Measurements from ENCODE around the gene GYS2.

DNA sequence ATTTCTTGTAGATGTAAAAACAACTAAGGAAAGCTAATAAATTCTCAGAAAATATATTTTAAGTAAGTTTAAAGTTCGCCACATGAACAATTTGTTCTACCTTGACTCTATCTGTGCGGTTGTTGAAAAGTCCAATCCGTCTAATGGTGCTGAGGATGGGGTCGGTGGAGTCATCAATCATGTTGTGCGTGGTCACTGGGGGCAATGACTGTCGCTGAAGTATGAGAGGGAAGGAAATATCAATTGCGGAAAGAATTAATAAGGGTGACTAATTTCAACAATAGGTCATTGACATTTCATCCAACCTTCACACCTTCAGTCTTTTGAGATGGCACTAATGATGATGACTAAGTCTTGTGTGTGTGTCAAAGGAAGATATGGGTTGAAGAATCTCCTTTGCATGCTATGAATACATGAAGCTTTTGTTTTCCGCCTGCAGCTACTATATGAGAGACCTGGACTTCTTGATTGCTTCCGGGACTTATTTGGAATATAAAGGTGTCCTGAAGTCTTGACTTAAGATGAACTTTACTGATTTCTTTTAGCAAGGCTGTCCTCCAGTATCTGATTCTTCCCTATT lies 46.5 kb downstream of the GYS2 start:
- TF ChIP-seq, protein P1, sequence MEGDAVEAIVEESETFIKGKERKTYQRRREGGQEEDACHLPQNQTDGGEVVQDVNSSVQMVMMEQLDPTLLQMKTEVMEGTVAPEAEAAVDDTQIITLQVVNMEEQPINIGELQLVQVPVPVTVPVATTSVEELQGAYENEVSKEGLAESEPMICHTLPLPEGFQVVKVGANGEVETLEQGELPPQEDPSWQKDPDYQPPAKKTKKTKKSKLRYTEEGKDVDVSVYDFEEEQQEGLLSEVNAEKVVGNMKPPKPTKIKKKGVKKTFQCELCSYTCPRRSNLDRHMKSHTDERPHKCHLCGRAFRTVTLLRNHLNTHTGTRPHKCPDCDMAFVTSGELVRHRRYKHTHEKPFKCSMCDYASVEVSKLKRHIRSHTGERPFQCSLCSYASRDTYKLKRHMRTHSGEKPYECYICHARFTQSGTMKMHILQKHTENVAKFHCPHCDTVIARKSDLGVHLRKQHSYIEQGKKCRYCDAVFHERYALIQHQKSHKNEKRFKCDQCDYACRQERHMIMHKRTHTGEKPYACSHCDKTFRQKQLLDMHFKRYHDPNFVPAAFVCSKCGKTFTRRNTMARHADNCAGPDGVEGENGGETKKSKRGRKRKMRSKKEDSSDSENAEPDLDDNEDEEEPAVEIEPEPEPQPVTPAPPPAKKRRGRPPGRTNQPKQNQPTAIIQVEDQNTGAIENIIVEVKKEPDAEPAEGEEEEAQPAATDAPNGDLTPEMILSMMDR (IDR thresholded peaks at IDR 0.05): no peak
- TF ChIP-seq POLR2A (IDR thresholded peaks at IDR 0.05): no peak

Data from thyroid gland (tissue), 4 donors.